Measurements from ENCODE around the gene MBD6. TPM values are rescaled to one million over a fixed set of nuclear protein-coding genes. Genes with fewer than 3 reads are reported as not detected.
A peak's percentile ranks its signal among the peaks of the same experiment; 100 is the strongest.

Gene MBD6
- total and polyA plus RNA-seq, 2 donors from 2014 or later = 38.4 to 118 TPM

DNA sequence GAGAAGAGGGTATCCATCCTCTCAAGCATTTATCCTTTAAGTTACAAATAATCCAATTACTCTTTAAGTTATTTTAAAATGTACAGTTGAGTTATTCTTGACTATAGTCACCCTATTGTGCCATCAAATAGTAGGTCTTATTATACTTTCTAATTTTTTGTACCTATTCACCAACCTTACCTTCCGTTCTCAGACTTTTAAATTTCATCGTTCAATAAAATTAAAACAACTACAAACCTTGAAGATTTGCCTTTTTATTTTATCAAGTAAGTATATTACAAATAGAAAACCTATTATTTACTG, 25.3 kb downstream of the MBD6 start:
- no peak overlapping the region for H3K9ac ChIP-seq (ENCODE audit: low read length in 3 of 3)
- DNase-seq = no peak
- H3K27me3 ChIP-seq (ENCODE audit: control insufficient read depth, insufficient read depth, low read length) = peaks cover 14% of the 10 kb centered on the region
- intact Hi-C loops (cut with DNase I) = no loop called here
- TF ChIP-seq CTCF (IDR thresholded peaks at IDR 0.05; ENCODE audit: borderline replicate concordance, extremely low read depth, insufficient read depth) = no peak
- peaks cover 0 to 14% (median 14%) of the 10 kb centered on the region in 3 donors for H3K4me1 ChIP-seq (ENCODE audit: control insufficient read depth in 2 of 3, insufficient read depth in 2 of 3, low read depth in 1 of 3, low read length in 3 of 3)
- H3K27ac ChIP-seq (ENCODE audit: low read depth in 2 of 2, low read length in 2 of 2) = no peak overlapping the region
- no peak overlapping the region for H3K4me3 ChIP-seq (ENCODE audit: low read length in 3 of 3)
- no peaks in the 10 kb centered on the region for H3K36me3 ChIP-seq (ENCODE audit: control insufficient read depth in 2 of 3, insufficient read depth in 3 of 3, low read length in 3 of 3)
- FAIRE-seq = no peak
- no peaks in the 10 kb centered on the region for H3K9me3 ChIP-seq (ENCODE audit: control insufficient read depth in 2 of 3, insufficient read depth in 1 of 3, low read length in 3 of 3)

- Histone ChIP-seq H3K27ac (ENCODE audit: low read depth in 2 of 2, low read length in 2 of 2) (no peak overlapping the region), H3K4me3 (ENCODE audit: low read length in 3 of 3) (no peak overlapping the region), H3K9me3 (ENCODE audit: control insufficient read depth in 2 of 3, insufficient read depth in 1 of 3, low read length in 3 of 3) (no peaks in the 10 kb centered on the region), H3K4me1 (ENCODE audit: control insufficient read depth in 2 of 3, insufficient read depth in 2 of 3, low read depth in 1 of 3, low read length in 3 of 3) (peaks cover 0 to 14% (median 14%) of the 10 kb centered on the region in 3 donors), H3K36me3 (ENCODE audit: control insufficient read depth in 2 of 3, insufficient read depth in 3 of 3, low read length in 3 of 3) (no peaks in the 10 kb centered on the region), H3K27me3 (ENCODE audit: control insufficient read depth, insufficient read depth, low read length) (peaks cover 14% of the 10 kb centered on the region), H3K9ac (ENCODE audit: low read length in 3 of 3) (no peak overlapping the region)
- FAIRE-seq (no peak), DNase-seq (no peak)
- TF ChIP-seq CTCF (IDR thresholded peaks at IDR 0.05; ENCODE audit: borderline replicate concordance, extremely low read depth, insufficient read depth) = no peak
- intact Hi-C loops (cut with DNase I) = no loop called here
These were observed 25.9 kb downstream of the MBD6 start for GRCh38 chr12:57548488-57548887.

DNA sequence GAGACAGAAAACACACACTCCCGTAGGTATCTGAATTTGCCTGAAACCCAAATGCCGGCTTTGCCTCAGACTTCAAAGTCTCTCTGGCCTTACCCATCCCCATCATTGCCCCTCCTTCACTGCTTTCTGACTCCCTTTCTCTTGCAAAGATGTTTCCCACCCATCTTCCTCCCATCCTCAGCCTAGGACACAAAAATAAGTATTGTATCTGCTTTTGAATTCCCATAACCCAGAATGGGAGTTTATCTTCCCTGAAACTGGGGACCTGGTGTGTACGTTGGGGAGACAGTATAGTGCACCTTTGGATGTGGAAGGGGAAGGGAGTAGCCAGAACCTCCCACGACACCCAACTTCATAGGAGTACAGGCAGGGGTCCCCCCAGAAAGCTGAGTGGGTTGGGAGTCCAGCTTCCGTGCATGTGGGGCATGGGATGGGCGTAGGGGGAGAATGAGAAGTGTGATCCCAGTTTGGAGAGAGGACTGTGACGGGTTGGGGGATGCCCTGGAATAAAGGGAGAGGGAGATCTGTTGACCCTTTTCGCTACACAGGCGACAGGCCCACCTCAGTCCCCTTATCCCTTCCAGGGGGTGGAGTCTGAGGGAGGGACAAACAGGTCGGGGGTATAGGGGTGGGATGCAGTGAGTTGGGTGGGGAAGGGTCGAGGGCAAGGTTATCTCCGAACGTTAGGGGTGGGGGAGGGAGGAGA, 26.7 kb downstream of the MBD6 start:
- peaks cover 14% of the 10 kb centered on the region for H3K27me3 ChIP-seq (ENCODE audit: control insufficient read depth, insufficient read depth, low read length)
- FAIRE-seq = no peak
- H3K36me3 ChIP-seq (ENCODE audit: control insufficient read depth in 2 of 3, insufficient read depth in 3 of 3, low read length in 3 of 3) = no peaks in the 10 kb centered on the region
- peaks cover 0 to 14% (median 14%) of the 10 kb centered on the region in 3 donors for H3K4me1 ChIP-seq (ENCODE audit: control insufficient read depth in 2 of 3, insufficient read depth in 2 of 3, low read depth in 1 of 3, low read length in 3 of 3)
- peak overlapping the region in 1 of 3 donors; percentile 54 for H3K9ac ChIP-seq (ENCODE audit: low read length in 3 of 3)
- no peak overlapping the region for H3K27ac ChIP-seq (ENCODE audit: low read depth in 2 of 2, low read length in 2 of 2)
- intact Hi-C loops (cut with DNase I) = no loop called here
- no peaks in the 10 kb centered on the region for H3K9me3 ChIP-seq (ENCODE audit: control insufficient read depth in 2 of 3, insufficient read depth in 1 of 3, low read length in 3 of 3)
- no peak for TF ChIP-seq CTCF (IDR thresholded peaks at IDR 0.05; ENCODE audit: borderline replicate concordance, extremely low read depth, insufficient read depth)
- H3K4me3 ChIP-seq (ENCODE audit: low read length in 3 of 3) = peak overlapping the region in 1 of 3 donors; percentile 52
- DNase-seq = no peak
